Measurements from ENCODE around the gene SDK2. TPM values are rescaled to one million over a fixed set of nuclear protein-coding genes. Genes with fewer than 3 reads are reported as not detected.

The SDK2 gene
- total and polyA plus RNA-seq, 2 of the 4 experiments (the other 2 are of a cell fraction) = under 0.01 to 0.03 TPM

GRCh38 chr17:73365906-73366623 is 278.2 kb downstream of the SDK2 start:
- POLR2A ChIA-PET (ENCODE audit: unreplicated experiment) = interaction anchor here (0.5 kb wide), 1 partner anchor 147 kb away, joined by 4 read pairs; no protein-coding TSS in a partner anchor

More at GRCh38 chr17:73365906-73366623, 278.2 kb downstream of the SDK2 start:
- no peaks in the 10 kb centered on the region for H3K9me1 ChIP-seq (ENCODE audit: insufficient read depth, low read length)
- H3K18ac ChIP-seq (ENCODE audit: low read depth, low read length) = no peak overlapping the region
- H2BK5ac ChIP-seq (ENCODE audit: low read depth, low read length, poor library complexity, severe bottlenecking) = no peak overlapping the region
- H2BK15ac ChIP-seq (ENCODE audit: low read depth, low read length) = no peak overlapping the region
- in situ Hi-C loops (cut with MboI; ENCODE audit: low sequenced_read_pairs) = loop anchor here (25.0 kb wide), 1 partner anchor 779 kb away; no protein-coding TSS in a partner anchor
- intact Hi-C loops (cut with micrococcal nuclease) = no loop called here
- ATAC-seq (ENCODE audit: low read depth) = no peak
- peaks cover under 1% of the 10 kb centered on the region for H3K4me1 ChIP-seq (ENCODE audit: control insufficient read depth, insufficient read depth, low read length)
- no peaks in the 10 kb centered on the region for H4K20me1 ChIP-seq (ENCODE audit: insufficient read depth, low read length)
- H4K91ac ChIP-seq (ENCODE audit: insufficient read depth, low read depth, low read length) = no peak overlapping the region
- no peak overlapping the region for H2AK5ac ChIP-seq (ENCODE audit: low read depth, low read length)
- H3K79me1 ChIP-seq (ENCODE audit: low read depth in 1 of 2, low read length in 2 of 2) = no peaks in the 10 kb centered on the region
- peak overlapping the region; percentile 34 for H2AFZ ChIP-seq (replicated peaks; ENCODE audit: low read length, poor library complexity)
- peaks cover 5% of the 10 kb centered on the region for H3K27me3 ChIP-seq (ENCODE audit: control insufficient read depth, insufficient read depth, low read length)
- H3K9ac ChIP-seq (ENCODE audit: low read depth, low read length) = no peak overlapping the region
- no peak overlapping the region for H3K4me3 ChIP-seq (ENCODE audit: insufficient read depth, low read depth, low read length)
- no peak for DNase-seq
- no peak overlapping the region for H3K56ac ChIP-seq (ENCODE audit: extremely low read depth, insufficient read depth, low read length)
- no peak overlapping the region for H3K23ac ChIP-seq (ENCODE audit: low read depth, low read length)
- H3K36me3 ChIP-seq (ENCODE audit: control insufficient read depth, insufficient read depth, low read length) = no peaks in the 10 kb centered on the region
- no peaks in the 10 kb centered on the region for H3K9me3 ChIP-seq (ENCODE audit: control insufficient read depth, insufficient read depth, low read length)
- H3K14ac ChIP-seq (replicated peaks; ENCODE audit: low read depth, low read length) = no peak overlapping the region
- H2AK9ac ChIP-seq (replicated peaks; ENCODE audit: low read depth, low read length, poor library complexity) = no peak overlapping the region
- H2BK120ac ChIP-seq (ENCODE audit: low read depth, low read length) = no peak overlapping the region
- no peak overlapping the region for H3K4me2 ChIP-seq (ENCODE audit: low read depth, low read length)
- no peak overlapping the region for H4K5ac ChIP-seq (ENCODE audit: low read depth, low read length)
- H3K27ac ChIP-seq (ENCODE audit: insufficient read depth, low read length) = no peak overlapping the region
- 87% methylated on average over 3 of the region's 23 CpGs; no CpG with 5 or more reads in 1 of the 2 experiments for WGBS, 2 experiments (ENCODE audit: extremely low coverage in 2 of 2, insufficient read length in 1 of 2)
- dilution Hi-C loops (cut with HindIII; ENCODE audit: low sequenced_read_pairs, unreplicated experiment) = no loop called here
- peak overlapping the region in 1 of 2 experiments; percentile 20; a peak in 1 of 4 replicates for H4K8ac ChIP-seq (ENCODE audit: low read depth in 2 of 2, low read length in 2 of 2)
- TF ChIP-seq FOS (IDR thresholded peaks at IDR 0.05; ENCODE audit: low read depth, low read length) = no peak
- H2BK20ac ChIP-seq (ENCODE audit: low read depth, low read length) = no peak overlapping the region
- no peak overlapping the region for H3K4ac ChIP-seq (ENCODE audit: low read depth, low read length)
- CTCF ChIA-PET = interaction anchor here (1.0 kb wide), 2 partner anchors 55 to 175 kb away, joined by 3 to 5 read pairs; no protein-coding TSS in a partner anchor
- no TSS peak for BruUV-seq (replicated peaks)
